ENCODE data around the gene FDX2.

FDX2 gene

DNA sequence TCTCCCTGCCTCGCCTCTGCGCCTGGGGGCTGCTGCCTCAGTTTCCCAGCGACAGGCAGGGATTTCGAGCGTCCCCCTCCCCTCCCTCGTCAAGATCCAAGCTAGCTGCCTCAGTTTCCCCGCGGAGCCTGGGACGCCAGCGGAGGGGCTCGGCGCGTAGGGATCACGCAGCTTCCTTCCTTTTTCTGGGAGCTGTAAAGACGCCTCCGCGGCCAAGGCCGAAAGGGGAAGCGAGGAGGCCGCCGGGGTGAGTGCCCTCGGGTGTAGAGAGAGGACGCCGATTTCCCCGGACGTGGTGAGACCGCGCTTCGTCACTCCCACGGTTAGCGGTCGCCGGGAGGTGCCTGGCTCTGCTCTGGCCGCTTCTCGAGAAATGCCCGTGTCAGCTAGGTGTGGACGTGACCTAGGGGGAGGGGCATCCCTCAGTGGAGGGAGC is 45.6 kb downstream of the FDX2 start:
- Histone ChIP-seq H3K9me3 (ENCODE audit: control insufficient read depth, insufficient read depth, low read length) (no peaks in the 10 kb centered on the region), H3K27ac (ENCODE audit: low read depth, low read length) (peak overlapping the region; percentile 90), H3K4me3 (ENCODE audit: low read length) (peak overlapping the region; percentile 77), H3K4me1 (ENCODE audit: control insufficient read depth, low read length) (peaks cover 46% of the 10 kb centered on the region), H3K4me2 (ENCODE audit: low read length) (peak overlapping the region; percentile 98), H3K79me2 (ENCODE audit: control insufficient read depth, low read length) (peaks cover 38% of the 10 kb centered on the region), H3K27me3 (ENCODE audit: control insufficient read depth, low read length) (no peaks in the 10 kb centered on the region), H4K20me1 (ENCODE audit: control insufficient read depth, insufficient read depth, low read depth, low read length) (peaks cover 8% of the 10 kb centered on the region; the same call in 1 of the 2 replicates), H3K36me3 (ENCODE audit: control insufficient read depth, low read length) (peaks cover 29% of the 10 kb centered on the region), H3K9me2 (replicated peaks; ENCODE audit: control insufficient read depth, low read length) (no peaks in the 10 kb centered on the region), H3F3A (ENCODE audit: control insufficient read depth, insufficient read depth) (peaks cover 10% of the 10 kb centered on the region)
- TF ChIP-seq EZH2phosphoT487 (IDR thresholded peaks at IDR 0.05; ENCODE audit: borderline replicate concordance, low read length), result no peak

DNA sequence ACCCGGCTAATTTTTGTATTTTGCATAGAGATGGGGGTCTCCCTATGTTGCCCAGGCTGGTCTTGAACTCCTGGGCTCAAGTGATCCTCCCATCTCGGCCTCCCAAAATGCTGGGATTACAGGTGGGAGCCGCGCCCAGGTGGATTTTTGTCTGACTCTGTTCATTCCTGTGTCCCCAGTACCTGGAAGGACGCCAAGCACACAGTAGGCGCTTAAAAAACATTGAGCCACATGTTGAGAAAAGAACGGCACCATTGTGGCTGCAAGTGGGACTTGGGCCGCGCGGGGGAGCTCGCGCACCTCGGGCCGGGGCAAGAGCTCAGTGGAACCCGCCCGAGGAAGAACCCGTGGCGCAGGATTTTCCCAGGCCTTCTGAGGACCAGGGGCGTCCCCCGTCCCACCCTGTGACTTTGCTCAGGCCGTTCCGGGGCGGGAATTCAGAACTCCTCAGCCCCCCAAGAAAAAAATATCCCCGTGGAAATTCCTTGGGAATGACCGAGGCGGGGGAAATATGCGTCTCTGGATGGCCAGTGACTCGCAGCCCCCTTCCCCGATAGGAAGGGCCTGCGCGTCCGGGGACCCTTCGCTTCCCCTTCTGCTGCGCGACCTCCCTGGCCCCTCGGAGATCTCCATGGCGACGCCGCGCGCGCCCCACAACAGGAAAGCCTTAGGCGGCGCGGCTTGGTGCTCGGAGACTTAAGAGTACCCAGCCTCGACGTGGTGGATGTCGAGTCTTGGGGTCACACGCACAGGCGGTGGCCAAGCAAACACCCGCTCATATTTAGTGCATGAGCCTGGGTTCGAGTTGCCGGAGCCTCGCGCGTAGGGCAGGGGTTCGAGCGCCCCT is 46.3 kb downstream of the FDX2 start:
- TF ChIP-seq, protein P1, sequence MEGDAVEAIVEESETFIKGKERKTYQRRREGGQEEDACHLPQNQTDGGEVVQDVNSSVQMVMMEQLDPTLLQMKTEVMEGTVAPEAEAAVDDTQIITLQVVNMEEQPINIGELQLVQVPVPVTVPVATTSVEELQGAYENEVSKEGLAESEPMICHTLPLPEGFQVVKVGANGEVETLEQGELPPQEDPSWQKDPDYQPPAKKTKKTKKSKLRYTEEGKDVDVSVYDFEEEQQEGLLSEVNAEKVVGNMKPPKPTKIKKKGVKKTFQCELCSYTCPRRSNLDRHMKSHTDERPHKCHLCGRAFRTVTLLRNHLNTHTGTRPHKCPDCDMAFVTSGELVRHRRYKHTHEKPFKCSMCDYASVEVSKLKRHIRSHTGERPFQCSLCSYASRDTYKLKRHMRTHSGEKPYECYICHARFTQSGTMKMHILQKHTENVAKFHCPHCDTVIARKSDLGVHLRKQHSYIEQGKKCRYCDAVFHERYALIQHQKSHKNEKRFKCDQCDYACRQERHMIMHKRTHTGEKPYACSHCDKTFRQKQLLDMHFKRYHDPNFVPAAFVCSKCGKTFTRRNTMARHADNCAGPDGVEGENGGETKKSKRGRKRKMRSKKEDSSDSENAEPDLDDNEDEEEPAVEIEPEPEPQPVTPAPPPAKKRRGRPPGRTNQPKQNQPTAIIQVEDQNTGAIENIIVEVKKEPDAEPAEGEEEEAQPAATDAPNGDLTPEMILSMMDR (IDR thresholded peaks at IDR 0.05; ENCODE audit: low read depth, low read length, poor library complexity, severe bottlenecking), result peak; percentile 95
- no peak for TF ChIP-seq EZH2phosphoT487 (IDR thresholded peaks at IDR 0.05; ENCODE audit: borderline replicate concordance, low read length)

DNA sequence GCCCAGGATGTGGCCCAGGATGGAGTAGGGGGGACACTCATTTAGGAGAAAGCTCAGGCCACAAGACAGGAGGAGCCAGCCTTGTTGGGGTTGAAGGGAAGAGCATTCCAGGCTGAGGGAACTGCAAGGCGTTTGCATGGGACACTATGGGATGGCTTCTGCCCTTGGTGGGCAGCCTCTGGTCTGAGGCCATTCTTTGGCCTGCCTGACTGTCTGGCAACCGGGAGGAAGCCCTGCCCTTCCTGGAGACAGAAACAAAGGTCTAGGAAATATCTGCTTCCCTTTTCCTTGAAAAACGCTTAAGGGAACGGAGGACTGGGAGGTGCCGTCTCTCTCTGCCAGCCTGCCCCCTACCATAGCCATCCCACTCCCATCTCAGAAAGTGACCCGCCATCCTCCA is 47.7 kb downstream of the FDX2 start:
- Histone ChIP-seq H3K9me3 (ENCODE audit: control insufficient read depth, insufficient read depth, low read length) (no peaks in the 10 kb centered on the region), H3K4me3 (ENCODE audit: low read length) (no peak overlapping the region), H3K79me2 (ENCODE audit: control insufficient read depth, low read length) (peaks cover 25% of the 10 kb centered on the region), H3F3A (ENCODE audit: control insufficient read depth, insufficient read depth) (peaks cover 10% of the 10 kb centered on the region), H3K4me2 (ENCODE audit: low read length) (no peak overlapping the region), H3K27ac (ENCODE audit: low read depth, low read length) (no peak overlapping the region), H4K20me1 (ENCODE audit: control insufficient read depth, insufficient read depth, low read depth, low read length) (peaks cover 8% of the 10 kb centered on the region; the same call in 1 of the 2 replicates), H3K27me3 (ENCODE audit: control insufficient read depth, low read length) (no peaks in the 10 kb centered on the region), H3K36me3 (ENCODE audit: control insufficient read depth, low read length) (peaks cover 17% of the 10 kb centered on the region), H3K9me2 (replicated peaks; ENCODE audit: control insufficient read depth, low read length) (no peaks in the 10 kb centered on the region), H3K4me1 (ENCODE audit: control insufficient read depth, low read length) (peaks cover 42% of the 10 kb centered on the region)
- no peak for TF ChIP-seq EZH2phosphoT487 (IDR thresholded peaks at IDR 0.05; ENCODE audit: borderline replicate concordance, low read length)
- TF ChIP-seq, protein P1 (IDR thresholded peaks at IDR 0.05; ENCODE audit: low read depth, low read length, poor library complexity, severe bottlenecking), result no peak

More for the DNA sequence above, 46.3 kb downstream of the FDX2 start:
- Histone ChIP-seq H3K9me3 (ENCODE audit: control insufficient read depth, insufficient read depth, low read length) (no peaks in the 10 kb centered on the region), H3K4me2 (ENCODE audit: low read length) (peak overlapping the region; percentile 98), H3K79me2 (ENCODE audit: control insufficient read depth, low read length) (peaks cover 31% of the 10 kb centered on the region), H3K9me2 (replicated peaks; ENCODE audit: control insufficient read depth, low read length) (no peaks in the 10 kb centered on the region), H4K20me1 (ENCODE audit: control insufficient read depth, insufficient read depth, low read depth, low read length) (peaks cover 8% of the 10 kb centered on the region; the same call in 1 of the 2 replicates), H3K4me1 (ENCODE audit: control insufficient read depth, low read length) (peaks cover 46% of the 10 kb centered on the region), H3K27me3 (ENCODE audit: control insufficient read depth, low read length) (no peaks in the 10 kb centered on the region), H3K4me3 (ENCODE audit: low read length) (peak overlapping the region; percentile 77), H3K27ac (ENCODE audit: low read depth, low read length) (peak overlapping the region; percentile 90), H3K36me3 (ENCODE audit: control insufficient read depth, low read length) (peaks cover 23% of the 10 kb centered on the region), H3F3A (ENCODE audit: control insufficient read depth, insufficient read depth) (peaks cover 10% of the 10 kb centered on the region)

DNA sequence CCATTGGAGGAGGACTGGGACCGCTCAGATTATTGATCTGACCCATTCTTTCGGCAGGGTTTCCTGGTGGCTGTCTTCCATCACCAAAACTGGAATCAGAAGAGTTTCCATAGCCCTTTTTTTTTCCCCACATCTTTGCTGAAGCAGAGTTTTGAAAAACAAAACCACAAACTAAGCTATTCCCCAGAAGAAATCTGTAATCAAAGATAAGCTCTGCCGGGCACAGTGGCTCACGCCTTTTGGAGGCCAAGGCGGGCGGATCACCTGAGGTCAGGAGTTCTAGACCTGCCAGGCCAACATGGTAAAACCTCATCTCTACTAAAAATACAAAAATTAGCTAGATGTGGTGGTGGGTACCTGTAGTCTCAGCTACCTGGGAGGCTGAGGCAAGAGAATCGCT is 49.1 kb downstream of the FDX2 start:
- H3K9me3 ChIP-seq (ENCODE audit: control insufficient read depth, insufficient read depth, low read length), result no peaks in the 10 kb centered on the region
- no peaks in the 10 kb centered on the region for H4K20me1 ChIP-seq (ENCODE audit: control insufficient read depth, insufficient read depth, low read depth, low read length)
- H3K4me2 ChIP-seq (ENCODE audit: low read length), result no peak overlapping the region
- no peaks in the 10 kb centered on the region for H3K9me2 ChIP-seq (replicated peaks; ENCODE audit: control insufficient read depth, low read length)
- H3K4me1 ChIP-seq (ENCODE audit: control insufficient read depth, low read length), result peaks cover 28% of the 10 kb centered on the region
- H3K27me3 ChIP-seq (ENCODE audit: control insufficient read depth, low read length), result no peaks in the 10 kb centered on the region
- H3K27ac ChIP-seq (ENCODE audit: low read depth, low read length), result no peak overlapping the region
- 0 out of 2 replicates have a peak, but pooled peaks cover 6% of the 10 kb centered on the region for H3F3A ChIP-seq (ENCODE audit: control insufficient read depth, insufficient read depth)
- H3K79me2 ChIP-seq (ENCODE audit: control insufficient read depth, low read length), result peaks cover 11% of the 10 kb centered on the region
- no peak overlapping the region for H3K4me3 ChIP-seq (ENCODE audit: low read length)
- TF ChIP-seq, protein P1 (IDR thresholded peaks at IDR 0.05; ENCODE audit: low read depth, low read length, poor library complexity, severe bottlenecking), result no peak
- no peak for TF ChIP-seq EZH2phosphoT487 (IDR thresholded peaks at IDR 0.05; ENCODE audit: borderline replicate concordance, low read length)
- H3K36me3 ChIP-seq (ENCODE audit: control insufficient read depth, low read length), result peaks cover 5% of the 10 kb centered on the region
